Measurements from ENCODE around the gene TWNK.
"Not testable (repeated sequence)": the region's sequence is repeated elsewhere in the genome, so short reads cannot be mapped to it uniquely, and the experiment has no call there.

Gene TWNK

DNA sequence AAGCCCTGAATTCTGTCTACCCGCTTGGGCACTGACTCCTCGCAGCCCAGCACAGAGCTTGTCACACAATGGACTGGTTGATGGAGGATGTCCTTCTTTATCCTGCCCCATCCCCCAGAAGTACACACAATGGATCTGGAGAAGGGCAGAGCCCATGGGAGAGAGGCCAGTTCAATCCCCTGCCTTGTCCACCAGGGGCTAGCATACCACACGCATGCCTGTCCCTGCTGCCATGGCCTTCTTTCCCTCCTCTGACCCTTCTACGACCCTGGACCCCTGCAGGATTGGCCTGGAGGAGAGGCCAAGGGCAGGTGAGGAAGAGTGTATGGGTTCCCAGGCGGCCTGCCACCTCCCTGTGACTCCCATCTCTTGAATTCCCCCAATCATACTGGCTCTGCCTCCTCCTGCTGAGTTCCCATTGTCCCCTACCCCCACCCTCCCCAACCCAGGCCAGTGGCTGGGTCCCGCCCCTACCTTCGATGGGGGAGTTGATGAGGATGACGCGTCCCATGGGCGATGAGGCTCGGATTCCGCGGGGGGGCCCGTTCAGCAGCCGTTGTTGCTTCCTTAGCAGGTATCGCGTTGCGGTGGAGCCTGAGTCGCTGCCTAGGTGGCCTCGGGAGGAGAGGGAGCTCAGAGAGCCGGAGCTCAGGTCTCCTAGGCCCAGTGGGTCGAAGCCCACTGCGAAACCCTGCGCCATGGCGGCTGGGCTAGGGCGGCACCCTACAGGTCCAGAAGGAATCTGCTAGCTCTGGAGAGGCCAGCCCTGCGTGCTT, 42.4 kb downstream of the TWNK start:
- H3K27ac ChIP-seq, result no peak overlapping the region
- TF ChIP-seq, protein P1, sequence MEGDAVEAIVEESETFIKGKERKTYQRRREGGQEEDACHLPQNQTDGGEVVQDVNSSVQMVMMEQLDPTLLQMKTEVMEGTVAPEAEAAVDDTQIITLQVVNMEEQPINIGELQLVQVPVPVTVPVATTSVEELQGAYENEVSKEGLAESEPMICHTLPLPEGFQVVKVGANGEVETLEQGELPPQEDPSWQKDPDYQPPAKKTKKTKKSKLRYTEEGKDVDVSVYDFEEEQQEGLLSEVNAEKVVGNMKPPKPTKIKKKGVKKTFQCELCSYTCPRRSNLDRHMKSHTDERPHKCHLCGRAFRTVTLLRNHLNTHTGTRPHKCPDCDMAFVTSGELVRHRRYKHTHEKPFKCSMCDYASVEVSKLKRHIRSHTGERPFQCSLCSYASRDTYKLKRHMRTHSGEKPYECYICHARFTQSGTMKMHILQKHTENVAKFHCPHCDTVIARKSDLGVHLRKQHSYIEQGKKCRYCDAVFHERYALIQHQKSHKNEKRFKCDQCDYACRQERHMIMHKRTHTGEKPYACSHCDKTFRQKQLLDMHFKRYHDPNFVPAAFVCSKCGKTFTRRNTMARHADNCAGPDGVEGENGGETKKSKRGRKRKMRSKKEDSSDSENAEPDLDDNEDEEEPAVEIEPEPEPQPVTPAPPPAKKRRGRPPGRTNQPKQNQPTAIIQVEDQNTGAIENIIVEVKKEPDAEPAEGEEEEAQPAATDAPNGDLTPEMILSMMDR (conservative IDR thresholded peaks at IDR 0.05), result no peak
- TF ChIP-seq ZFX (IDR thresholded peaks at IDR 0.05), result no peak

DNA sequence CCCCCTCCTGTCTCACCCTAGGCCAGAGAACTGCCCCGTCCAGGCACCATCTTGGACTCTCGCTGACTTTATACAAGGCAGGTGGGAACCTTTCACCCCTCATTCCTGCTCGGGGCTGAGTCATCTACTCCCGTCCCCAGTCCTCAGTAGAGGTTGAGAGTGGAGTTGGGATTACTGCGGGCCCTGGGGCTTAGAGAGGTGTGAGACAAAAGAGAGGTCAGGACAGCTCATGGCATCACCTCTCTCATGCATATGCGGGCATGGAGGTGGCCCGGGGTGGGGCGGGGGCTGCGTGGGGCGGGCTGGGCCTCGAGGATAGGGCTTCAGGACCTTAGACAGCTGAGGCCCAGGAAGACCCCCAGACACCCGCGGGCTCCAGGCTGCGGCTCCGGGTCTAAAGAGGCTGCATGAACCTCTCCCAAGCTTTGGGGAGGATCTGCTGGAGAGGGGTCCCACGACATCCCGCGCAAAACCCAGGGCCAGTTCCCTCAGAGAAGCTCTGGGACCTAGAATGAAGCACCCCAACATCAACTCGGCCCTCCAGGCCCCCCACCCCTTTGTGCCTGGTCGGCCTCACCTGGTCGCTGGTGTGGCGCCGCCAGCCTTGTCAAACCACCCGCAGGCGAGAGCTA, 43.3 kb downstream of the TWNK start:
- peak overlapping the region; percentile 81 for H3K27ac ChIP-seq
- TF ChIP-seq ZFX (IDR thresholded peaks at IDR 0.05), result no peak
- TF ChIP-seq, protein P1 (conservative IDR thresholded peaks at IDR 0.05), result no peak

- peak within 1 kb of the TSS; percentile 81 for H3K27ac ChIP-seq
- no peak for TF ChIP-seq ZFX (IDR thresholded peaks at IDR 0.05)
- TF ChIP-seq, protein P1 (conservative IDR thresholded peaks at IDR 0.05), result no peak
Measured at GRCh38 chr10:101031128-101031795, 43.9 kb downstream of the TWNK start, which contains the start of the genes PDZD7 and SFXN3. Gene PDZD7, minus strand, starts transcription at chr10:101031129. Its CDS starts 910 bp downstream, at chr10:101030219. Gene SFXN3, plus strand, starts transcription at chr10:101031234. Its CDS starts 3,461 bp downstream, at chr10:101034695.

GRCh38 chr10:101031796-101032636, 44.7 kb downstream of the TWNK start:
- TF ChIP-seq ZFX (IDR thresholded peaks at IDR 0.05), result no peak
- TF ChIP-seq, protein P1 (conservative IDR thresholded peaks at IDR 0.05), result no peak
- H3K27ac ChIP-seq, result peak overlapping the region; percentile 81

- peak overlapping the region; percentile 81 for H3K27ac ChIP-seq
- no peak for TF ChIP-seq ZFX (IDR thresholded peaks at IDR 0.05)
- TF ChIP-seq, protein P1 (conservative IDR thresholded peaks at IDR 0.05), result no peak
Measured at GRCh38 chr10:101032637-101033224, 45.4 kb downstream of the TWNK start.

DNA sequence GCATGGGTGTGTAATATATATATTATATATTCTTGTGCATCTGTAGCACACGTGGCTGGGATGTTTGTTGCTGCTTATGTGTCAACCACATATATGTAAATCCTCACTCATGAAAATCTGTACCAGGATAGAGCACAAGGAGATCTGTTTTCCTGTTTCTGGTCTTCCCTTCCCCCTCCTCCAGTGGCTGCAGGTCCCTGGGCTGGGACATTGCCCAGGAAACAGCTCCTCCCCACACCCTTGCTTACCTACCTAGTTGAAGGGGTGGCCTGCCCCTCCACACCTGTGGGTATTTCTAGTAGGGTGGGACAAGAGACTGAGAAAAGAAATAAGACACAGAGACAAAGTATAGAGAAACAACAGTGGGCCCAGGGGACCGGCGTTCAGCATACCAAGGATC, 45.9 kb downstream of the TWNK start:
- H3K27ac ChIP-seq, result peak overlapping the region; percentile 81
- TF ChIP-seq, protein P1 (conservative IDR thresholded peaks at IDR 0.05), result no peak
- TF ChIP-seq ZFX (IDR thresholded peaks at IDR 0.05), result no peak

GRCh38 chr10:101034404-101034803, 47.1 kb downstream of the TWNK start:
- not testable (repeated sequence) for H3K27ac ChIP-seq
